CD4-positive, alpha-beta memory T cell (primary cell): ENCODE data around the gene INTS4. TPM values are rescaled to one million over a fixed set of nuclear protein-coding genes. Genes with fewer than 3 reads are reported as not detected.
"Not testable (repeated sequence)": the region's sequence is repeated elsewhere in the genome, so short reads cannot be mapped to it uniquely, and the experiment has no call there.

Experiments used
- CTCF ChIA-PET: fragments of 350-600 bp; sonication (Branson Sonifier 250); formaldehyde crosslinking; loops from one replicate; lab custom pipeline; 2021; ENCODE audit warnings: inconsistent platforms; ENCODE audit not compliant: partially characterized antibody; lab: Charles Lee
- POLR2A ChIA-PET: fragments of 350-600 bp; sonication (Branson Sonifier 250); formaldehyde crosslinking; loops from one replicate; lab custom pipeline; 2021; ENCODE audit not compliant: partially characterized antibody; lab: Charles Lee
- DNase-seq, 5 donors: peaks; one replicate each; pipeline versions ENCODE4 v3.0.0 to v3.0.0-alpha.2; 2020 to 2022; ENCODE audit warnings: mixed read lengths in 1 of 5
- H3K27ac ChIP-seq: one replicate; pipeline ENCODE4 v1.7.0; 2013; ENCODE audit warnings: low read depth, low read length
- H3K27me3 ChIP-seq: 2 replicates; pipeline ENCODE4 v1.7.0; 2013; ENCODE audit warnings: mild to moderate bottlenecking, low read length, moderate library complexity; ENCODE audit not compliant: insufficient read depth
- H3K36me3 ChIP-seq: 2 replicates; pipeline ENCODE4 v1.7.0; 2013; ENCODE audit warnings: mild to moderate bottlenecking, low read length, moderate library complexity; ENCODE audit not compliant: insufficient read depth
- H3K4me1 ChIP-seq: 2 replicates; pipeline ENCODE4 v1.7.0; 2013; ENCODE audit warnings: mild to moderate bottlenecking, low read length, moderate library complexity; ENCODE audit not compliant: insufficient read depth
- H3K4me3 ChIP-seq, 2 donors: one replicate each; pipeline ENCODE4 v1.7.0; 2013; ENCODE audit warnings: low read length in 2 of 2, mild to moderate bottlenecking in 1 of 2
- H3K9me3 ChIP-seq, 2 donors: one replicate each; pipeline ENCODE4 v1.7.0; 2013; ENCODE audit warnings: low read length in 2 of 2, control low read depth in 1 of 2; ENCODE audit not compliant: control insufficient read depth in 1 of 2
- H3K27ac Mint-ChIP-seq, 7 donors: one replicate each; pipeline ENCODE4 v1.8.0; 2020 to 2021; ENCODE audit warnings: mixed read lengths in 7 of 7, mild to moderate bottlenecking in 6 of 7, inconsistent platforms in 3 of 7, moderate library complexity in 3 of 7
- H3K27me3 Mint-ChIP-seq, 2 donors: one replicate each; pipeline ENCODE4 v1.8.0; 2020 to 2021; ENCODE audit warnings: mixed read lengths in 2 of 2
- H3K36me3 Mint-ChIP-seq, 2 donors: one replicate each; pipeline ENCODE4 v1.8.0; 2020 to 2021; ENCODE audit warnings: mixed read lengths in 2 of 2, inconsistent platforms in 1 of 2, mild to moderate bottlenecking in 1 of 2
- H3K4me1 Mint-ChIP-seq, 4 donors: one replicate each; pipeline ENCODE4 v1.8.0; 2020 to 2021; ENCODE audit warnings: mixed read lengths in 4 of 4, mild to moderate bottlenecking in 1 of 4
- H3K4me3 Mint-ChIP-seq, 8 donors: one replicate each; pipeline ENCODE4 v1.8.0; 2020 to 2021; ENCODE audit warnings: mixed read lengths in 8 of 8, mild to moderate bottlenecking in 7 of 8, moderate library complexity in 6 of 8, inconsistent platforms in 3 of 8
- H3K9me3 Mint-ChIP-seq, 8 donors: one replicate each; pipeline ENCODE4 v1.8.0; 2020 to 2021; ENCODE audit warnings: mixed read lengths in 8 of 8, mild to moderate bottlenecking in 5 of 8, inconsistent platforms in 3 of 8, moderate library complexity in 1 of 8
- intact Hi-C: fragments of 100-400 bp; cut with micrococcal nuclease; formaldehyde crosslinking; loops from one replicate; pipeline ENCODE4 v1.15.1; 2023
- polyA plus RNA-seq, 2 donors: library from polyadenylated mRNA; unstranded; fragments of 300-500 nt; fragmentation: Illumina TruSeq; gene quantifications; one replicate each; pipeline ENCODE4 v1.2.3, GENCODE V29; 2021
- total RNA-seq, 2 experiments: library from RNA; stranded (reverse); gene quantifications; one replicate each; pipeline ENCODE4 v1.2.3, GENCODE V29; 2021

The INTS4 gene
- total and polyA plus RNA-seq, 4 experiments from 2014 or later = 37.2 to 85.0 (median 63.1) TPM

- H3K27ac Mint-ChIP-seq, H3K27me3 Mint-ChIP-seq, H3K4me1 ChIP-seq, POLR2A ChIA-PET, H3K9me3 ChIP-seq, H3K4me1 Mint-ChIP-seq, H3K4me3 ChIP-seq, intact Hi-C loops, CTCF ChIA-PET, H3K27ac ChIP-seq, H3K4me3 Mint-ChIP-seq, DNase-seq, H3K9me3 Mint-ChIP-seq, H3K27me3 ChIP-seq: not testable (repeated sequence)
- H3K36me3 ChIP-seq = peaks cover 11% of the 10 kb centered on the region
- H3K36me3 Mint-ChIP-seq = peaks cover 63 to 69% of the 10 kb centered on the region in 2 donors
These were observed 105.4 kb downstream of the INTS4 start for GRCh38 chr11:77889045-77889444.

- H3K4me3 ChIP-seq = no peak overlapping the region
- peaks cover 27% of the 10 kb centered on the region for H3K36me3 ChIP-seq
- peaks cover 0 to 3% (median 0%) of the 10 kb centered on the region in 8 donors for H3K9me3 Mint-ChIP-seq
- H3K27ac ChIP-seq = no peak overlapping the region
- H3K9me3 ChIP-seq = no peaks in the 10 kb centered on the region
- H3K4me1 ChIP-seq = no peaks in the 10 kb centered on the region
- DNase-seq = no peak
- no peaks in the 10 kb centered on the region for H3K4me1 Mint-ChIP-seq
- ChIA-PET POLR2A (no interaction called here), CTCF (no interaction called here)
- H3K4me3 Mint-ChIP-seq = no peak overlapping the region
- H3K27ac Mint-ChIP-seq = no peak overlapping the region
- intact Hi-C loops = no loop called here
- no peaks in the 10 kb centered on the region for H3K27me3 ChIP-seq
- peaks cover 64 to 78% of the 10 kb centered on the region in 2 donors for H3K36me3 Mint-ChIP-seq
- H3K27me3 Mint-ChIP-seq = no peaks in the 10 kb centered on the region
These were observed 108.1 kb downstream of the INTS4 start for GRCh38 chr11:77886401-77886800.

- H3K4me3 ChIP-seq = no peak overlapping the region
- intact Hi-C loops = no loop called here
- Mint-ChIP-seq H3K4me3 (no peak overlapping the region), H3K27ac (peak overlapping the region in 2 of 7 donors; percentile 22 to 43), H3K36me3 (peaks cover 54 to 78% of the 10 kb centered on the region in 2 donors), H3K9me3 (peaks cover 0 to 3% (median 0%) of the 10 kb centered on the region in 8 donors), H3K4me1 (peaks cover 0 to 5% (median 2%) of the 10 kb centered on the region in 4 donors), H3K27me3 (no peaks in the 10 kb centered on the region)
- no peaks in the 10 kb centered on the region for H3K27me3 ChIP-seq
- no peaks in the 10 kb centered on the region for H3K9me3 ChIP-seq
- H3K36me3 ChIP-seq = peaks cover 35% of the 10 kb centered on the region
- no peaks in the 10 kb centered on the region for H3K4me1 ChIP-seq
- DNase-seq = no peak
- POLR2A ChIA-PET = no interaction called here
- CTCF ChIA-PET = no interaction called here
- no peak overlapping the region for H3K27ac ChIP-seq
These were observed 109.7 kb downstream of the INTS4 start for GRCh38 chr11:77884829-77885190.

- no peak for DNase-seq
- Mint-ChIP-seq H3K4me3 (no peak overlapping the region), H3K36me3 (peaks cover 55 to 79% of the 10 kb centered on the region in 2 donors), H3K27me3 (no peaks in the 10 kb centered on the region), H3K4me1 (peaks cover 0 to 10% (median 5%) of the 10 kb centered on the region in 4 donors), H3K27ac (peak overlapping the region in 2 of 7 donors; percentile 10 to 43), H3K9me3 (no peaks in the 10 kb centered on the region)
- no peaks in the 10 kb centered on the region for H3K9me3 ChIP-seq
- H3K36me3 ChIP-seq = peaks cover 35% of the 10 kb centered on the region
- H3K27ac ChIP-seq = no peak overlapping the region
- no peaks in the 10 kb centered on the region for H3K4me1 ChIP-seq
- H3K27me3 ChIP-seq = no peaks in the 10 kb centered on the region
- no peak overlapping the region for H3K4me3 ChIP-seq
- intact Hi-C loops = no loop called here
- ChIA-PET CTCF (no interaction called here), POLR2A (no interaction called here)
These were observed 110.2 kb downstream of the INTS4 start for GRCh38 chr11:77884186-77884828.

GRCh38 chr11:77883775-77884174 lies 110.7 kb downstream of the INTS4 start:
- H3K9me3 Mint-ChIP-seq = no peaks in the 10 kb centered on the region
- Histone ChIP-seq H3K4me1 (no peaks in the 10 kb centered on the region), H3K27ac (no peak overlapping the region), H3K36me3 (peaks cover 39% of the 10 kb centered on the region), H3K4me3 (no peak overlapping the region), H3K27me3 (no peaks in the 10 kb centered on the region), H3K9me3 (no peaks in the 10 kb centered on the region)
- H3K4me3 Mint-ChIP-seq = no peak overlapping the region
- H3K27me3 Mint-ChIP-seq = no peaks in the 10 kb centered on the region
- POLR2A ChIA-PET = no interaction called here
- H3K27ac Mint-ChIP-seq = no peak overlapping the region
- intact Hi-C loops = no loop called here
- DNase-seq = no peak
- H3K4me1 Mint-ChIP-seq = peaks cover 0 to 13% (median 6%) of the 10 kb centered on the region in 4 donors
- CTCF ChIA-PET = no interaction called here
- H3K36me3 Mint-ChIP-seq = peaks cover 52 to 81% of the 10 kb centered on the region in 2 donors

- intact Hi-C loops = no loop called here
- ChIA-PET POLR2A (no interaction called here), CTCF (no interaction called here)
- Mint-ChIP-seq H3K27me3 (no peaks in the 10 kb centered on the region), H3K4me3 (no peak overlapping the region), H3K9me3 (no peaks in the 10 kb centered on the region), H3K4me1 (peaks cover 0 to 13% (median 6%) of the 10 kb centered on the region in 4 donors), H3K36me3 (peaks cover 46 to 80% of the 10 kb centered on the region in 2 donors), H3K27ac (peak overlapping the region in 3 of 7 donors; percentile 22 to 48 (median 24))
- Histone ChIP-seq H3K4me3 (no peak overlapping the region), H3K9me3 (no peaks in the 10 kb centered on the region), H3K4me1 (no peaks in the 10 kb centered on the region), H3K36me3 (peaks cover 44% of the 10 kb centered on the region), H3K27ac (no peak overlapping the region), H3K27me3 (no peaks in the 10 kb centered on the region)
- DNase-seq = no peak
These were observed 112.1 kb downstream of the INTS4 start for GRCh38 chr11:77882396-77882795.

GRCh38 chr11:77879218-77879617 lies 115.2 kb downstream of the INTS4 start:
- H3K4me3 ChIP-seq = no peak overlapping the region
- H3K4me1 ChIP-seq = no peaks in the 10 kb centered on the region
- no peaks in the 10 kb centered on the region for H3K27me3 ChIP-seq
- ChIA-PET POLR2A (no interaction called here), CTCF (no interaction called here)
- H3K9me3 ChIP-seq = no peaks in the 10 kb centered on the region
- no peak overlapping the region for H3K4me3 Mint-ChIP-seq
- DNase-seq = peak in 1 of 5 donors; percentile 0
- no peak overlapping the region for H3K27ac ChIP-seq
- H3K36me3 ChIP-seq = peaks cover 40% of the 10 kb centered on the region
- intact Hi-C loops = no loop called here
- H3K27me3 Mint-ChIP-seq = no peaks in the 10 kb centered on the region
- peaks cover 0 to 13% (median 6%) of the 10 kb centered on the region in 4 donors for H3K4me1 Mint-ChIP-seq
- H3K27ac Mint-ChIP-seq = peak overlapping the region in 6 of 7 donors; percentile 33 to 87 (median 69)
- peaks cover 47 to 78% of the 10 kb centered on the region in 2 donors for H3K36me3 Mint-ChIP-seq
- H3K9me3 Mint-ChIP-seq = no peaks in the 10 kb centered on the region
